Subcutaneous abdominal adipose tissue (tissue), 5 donors: ENCODE results near the gene BLVRA.

Experiments used
- H3K27ac ChIP-seq: one replicate; pipeline ENCODE4 v1.7.0; 2013; ENCODE audit warnings: low read depth, mild to moderate bottlenecking, inconsistent platforms, low read length, moderate library complexity
- H3K27me3 ChIP-seq, 5 donors: one replicate each; pipeline ENCODE4 v1.7.0; 2013; ENCODE audit warnings: low read length in 5 of 5, inconsistent platforms in 1 of 5; ENCODE audit not compliant: control insufficient read depth in 5 of 5, insufficient read depth in 4 of 5
- H3K36me3 ChIP-seq, 5 donors: one replicate each; pipeline ENCODE4 v1.7.0; 2013; ENCODE audit warnings: low read length in 5 of 5; ENCODE audit not compliant: control insufficient read depth in 5 of 5, insufficient read depth in 5 of 5
- H3K4me1 ChIP-seq, 5 donors: one replicate each; pipeline ENCODE4 v1.7.0; 2013; ENCODE audit warnings: low read length in 5 of 5, mild to moderate bottlenecking in 3 of 5, moderate library complexity in 1 of 5; ENCODE audit not compliant: control insufficient read depth in 5 of 5, insufficient read depth in 5 of 5
- H3K4me3 ChIP-seq, 5 donors: one replicate each; pipeline ENCODE4 v1.7.0; 2013; ENCODE audit warnings: low read length in 5 of 5, low read depth in 1 of 5
- H3K9ac ChIP-seq, 5 donors: one replicate each; pipeline ENCODE4 v1.7.0; 2013; ENCODE audit warnings: low read length in 5 of 5, mild to moderate bottlenecking in 4 of 5, moderate library complexity in 3 of 5
- H3K9me3 ChIP-seq, 5 donors: one replicate each; pipeline ENCODE4 v1.7.0; 2013; ENCODE audit warnings: low read length in 5 of 5; ENCODE audit not compliant: control insufficient read depth in 5 of 5
- donor health status: healthy.
- donor health status: healthy.
- donor health status: healthy.
- donor health status: healthy.
- donor health status: healthy.

BLVRA gene

DNA sequence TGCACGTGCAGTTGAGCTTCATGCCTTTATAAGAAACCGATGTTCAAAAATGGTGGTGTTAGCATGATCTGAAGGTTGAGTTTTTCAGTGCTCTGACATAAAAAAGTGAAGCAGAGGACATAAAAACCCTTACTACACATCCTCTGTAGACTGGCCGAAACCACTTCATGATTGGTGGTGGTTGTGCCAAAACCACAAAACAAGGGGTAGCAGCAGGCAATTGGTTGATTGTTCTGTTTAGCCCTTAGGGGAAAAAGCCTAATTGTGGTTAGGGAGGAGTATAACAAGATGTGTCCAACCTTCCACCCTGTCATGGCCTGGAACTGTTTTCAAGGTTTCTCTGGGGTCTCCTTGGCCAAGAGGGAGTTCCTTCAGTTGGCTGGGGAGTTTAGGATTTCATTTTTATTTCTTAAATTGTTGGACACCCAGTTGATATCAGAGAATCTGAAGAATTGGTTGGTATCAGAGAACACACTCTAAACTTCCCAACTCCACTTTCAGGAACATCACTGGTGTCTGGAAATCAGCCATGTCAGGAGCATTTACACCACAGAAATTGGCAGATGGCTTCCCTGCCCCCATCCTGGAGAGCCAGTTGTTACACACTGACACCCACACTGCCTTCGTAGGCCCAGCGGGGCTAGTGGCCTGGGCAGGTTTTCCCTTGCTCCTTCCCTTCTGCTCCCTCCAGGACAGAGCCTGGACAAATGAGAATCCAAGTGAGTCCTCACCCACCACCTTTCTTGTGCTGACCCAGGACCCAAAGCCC lies 92.1 kb downstream of the BLVRA start:
- Histone ChIP-seq H3K9ac (no peak overlapping the region), H3K9me3 (no peaks in the 10 kb centered on the region), H3K4me3 (no peak overlapping the region), H3K4me1 (no peaks in the 10 kb centered on the region), H3K27ac (no peak overlapping the region), H3K27me3 (no peaks in the 10 kb centered on the region), H3K36me3 (no peaks in the 10 kb centered on the region)

DNA sequence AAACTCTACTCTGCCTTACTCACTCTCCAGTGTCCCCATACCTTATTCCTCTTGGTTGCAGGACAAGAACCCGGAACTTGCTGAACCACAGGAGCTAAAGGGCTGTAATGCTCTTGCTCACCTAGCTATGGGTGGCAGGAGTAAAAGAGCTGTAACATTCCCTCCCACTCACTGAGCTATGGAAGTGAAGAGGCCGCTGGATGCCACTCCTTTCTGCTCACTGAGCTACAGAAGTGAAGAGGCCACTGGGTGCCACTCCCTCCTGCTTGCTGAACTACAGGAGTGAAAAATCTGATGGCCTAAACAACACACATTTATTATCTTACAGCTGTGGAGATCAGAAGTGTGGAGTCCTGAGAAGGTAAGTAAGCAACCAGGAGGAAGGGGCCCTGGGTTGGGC lies 93.3 kb downstream of the BLVRA start:
- no peak overlapping the region for H3K4me3 ChIP-seq
- no peaks in the 10 kb centered on the region for H3K36me3 ChIP-seq
- H3K9me3 ChIP-seq, result no peaks in the 10 kb centered on the region
- H3K9ac ChIP-seq, result no peak overlapping the region
- no peak overlapping the region for H3K27ac ChIP-seq
- H3K4me1 ChIP-seq, result no peaks in the 10 kb centered on the region
- no peaks in the 10 kb centered on the region for H3K27me3 ChIP-seq

DNA sequence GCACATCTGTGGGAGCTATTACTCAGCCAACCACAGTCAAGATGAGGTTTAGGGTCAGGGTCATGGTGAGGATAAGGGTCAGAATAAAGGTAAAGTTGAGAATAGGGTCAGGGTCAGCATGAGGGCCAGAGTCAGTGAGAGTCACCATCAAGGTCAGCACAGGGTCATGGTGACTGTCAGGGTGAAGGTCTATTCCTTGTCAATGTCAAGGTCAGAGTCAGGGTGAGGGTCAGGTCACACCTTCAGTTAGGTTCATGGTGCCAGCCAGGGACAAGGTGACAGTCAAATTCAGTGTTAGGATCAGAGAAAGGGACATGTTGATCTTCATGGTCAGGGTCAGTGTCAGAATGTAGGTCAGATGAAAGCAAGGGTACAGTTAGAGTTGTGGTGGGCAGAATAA lies 96.7 kb downstream of the BLVRA start:
- no peaks in the 10 kb centered on the region for H3K9me3 ChIP-seq
- no peaks in the 10 kb centered on the region for H3K4me1 ChIP-seq
- no peak overlapping the region for H3K9ac ChIP-seq
- H3K36me3 ChIP-seq, result no peaks in the 10 kb centered on the region
- H3K27me3 ChIP-seq, result no peaks in the 10 kb centered on the region
- no peak overlapping the region for H3K27ac ChIP-seq
- H3K4me3 ChIP-seq, result no peak overlapping the region

DNA sequence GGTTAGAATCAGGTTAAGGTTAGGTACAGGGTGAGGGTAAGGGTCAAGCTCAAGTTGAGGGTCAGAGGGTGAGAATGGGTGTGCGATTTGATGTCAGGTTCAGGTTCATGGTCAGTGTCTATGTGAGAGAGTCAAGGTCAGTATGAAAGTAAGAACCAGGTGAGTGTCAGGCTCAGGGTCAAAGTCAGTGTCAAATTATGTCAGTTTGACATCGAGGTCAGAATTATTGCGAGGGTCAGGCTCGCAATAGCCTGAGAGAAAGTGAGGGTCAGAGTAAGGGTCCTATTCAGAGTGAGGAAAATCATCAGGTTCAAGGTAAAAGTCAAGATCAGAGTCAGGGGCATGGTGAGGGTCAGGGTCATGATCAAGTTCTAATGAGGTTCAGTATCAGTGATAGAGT lies 97.8 kb downstream of the BLVRA start:
- Histone ChIP-seq H3K4me3 (no peak overlapping the region), H3K9me3 (no peaks in the 10 kb centered on the region), H3K27ac (no peak overlapping the region), H3K4me1 (no peaks in the 10 kb centered on the region), H3K27me3 (no peaks in the 10 kb centered on the region), H3K9ac (no peak overlapping the region), H3K36me3 (no peaks in the 10 kb centered on the region)
